Muscle layer of colon (tissue), 2 donors: Measurements from ENCODE around the gene SEZ6L.

Experiments used
- H3K27ac ChIP-seq: one replicate; pipeline ENCODE4 v1.7.0; 2013; ENCODE audit warnings: low read depth, mild to moderate bottlenecking, low read length, moderate library complexity
- H3K27me3 ChIP-seq, 2 donors: one replicate each; pipeline ENCODE4 v1.7.0; 2013; ENCODE audit warnings: low read length in 2 of 2, mild to moderate bottlenecking in 2 of 2; ENCODE audit not compliant: insufficient read depth in 2 of 2, control insufficient read depth in 1 of 2
- H3K36me3 ChIP-seq: one replicate; pipeline ENCODE4 v1.7.0; 2013; ENCODE audit warnings: mild to moderate bottlenecking, low read length; ENCODE audit not compliant: insufficient read depth
- H3K4me1 ChIP-seq: one replicate; pipeline ENCODE4 v1.7.0; 2013; ENCODE audit warnings: mild to moderate bottlenecking, low read length; ENCODE audit not compliant: insufficient read depth
- H3K4me3 ChIP-seq, 2 donors: one replicate each; pipeline ENCODE4 v1.7.0; 2013; ENCODE audit warnings: low read length in 2 of 2, low read depth in 1 of 2, mild to moderate bottlenecking in 1 of 2, moderate library complexity in 1 of 2
- H3K9ac ChIP-seq: one replicate; pipeline ENCODE4 v1.7.0; 2013; ENCODE audit warnings: low read length
- H3K9me3 ChIP-seq: one replicate; pipeline ENCODE4 v1.7.0; 2013; ENCODE audit warnings: mild to moderate bottlenecking, low read length
- donor health status: abdominal sarcoma.
- donor health status: Adenocarcinoma of cecum.

Gene SEZ6L

GRCh38 chr22:26345496-26345895 lies 176.2 kb downstream of the SEZ6L start:
- Histone ChIP-seq H3K9me3 (peaks cover 3% of the 10 kb centered on the region), H3K4me1 (no peaks in the 10 kb centered on the region), H3K27me3 (no peaks in the 10 kb centered on the region), H3K4me3 (no peak overlapping the region), H3K9ac (no peak overlapping the region), H3K36me3 (no peaks in the 10 kb centered on the region), H3K27ac (no peak overlapping the region)

DNA sequence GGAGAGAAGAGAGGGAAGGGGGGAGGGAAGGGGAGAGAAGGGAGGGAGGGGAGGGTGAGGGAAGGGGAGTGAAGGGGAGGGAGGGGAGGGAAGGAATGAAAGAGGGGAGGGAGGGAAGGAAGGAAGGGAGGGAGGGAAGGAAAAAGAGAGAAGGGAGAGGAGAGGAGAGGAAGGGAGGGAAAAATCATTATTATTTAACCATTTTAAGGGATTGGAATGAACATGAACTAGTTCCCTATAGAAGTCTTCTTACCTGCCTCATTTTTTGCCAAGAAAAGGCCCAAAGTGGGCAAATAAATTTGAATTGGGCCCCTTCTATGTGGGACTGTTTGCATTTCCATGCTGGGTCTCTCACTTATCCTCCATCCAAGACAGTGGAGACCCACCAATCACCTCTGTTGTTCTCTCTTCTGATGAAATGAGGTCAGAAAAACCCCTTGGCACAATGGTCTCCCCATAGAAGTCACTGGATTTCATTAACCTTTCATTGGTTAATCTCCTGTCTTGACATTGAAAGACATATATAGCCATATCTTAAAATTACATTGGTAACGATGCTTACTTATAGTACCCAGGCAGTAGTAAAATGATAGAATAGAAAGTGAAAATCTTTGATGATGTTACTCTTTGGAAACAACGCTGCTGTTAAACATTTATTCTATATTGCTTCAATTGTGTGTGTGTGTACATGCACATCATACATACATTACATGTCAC lies 179.7 kb downstream of the SEZ6L start:
- H3K9ac ChIP-seq = no peak overlapping the region
- no peak overlapping the region for H3K4me3 ChIP-seq
- peaks cover 3% of the 10 kb centered on the region for H3K9me3 ChIP-seq
- no peaks in the 10 kb centered on the region for H3K27me3 ChIP-seq
- H3K4me1 ChIP-seq = no peaks in the 10 kb centered on the region
- no peaks in the 10 kb centered on the region for H3K36me3 ChIP-seq
- H3K27ac ChIP-seq = no peak overlapping the region

GRCh38 chr22:26354707-26355106 lies 185.4 kb downstream of the SEZ6L start:
- Histone ChIP-seq H3K4me3 (no peak overlapping the region), H3K27ac (no peak overlapping the region), H3K9me3 (no peaks in the 10 kb centered on the region), H3K36me3 (no peaks in the 10 kb centered on the region), H3K27me3 (no peaks in the 10 kb centered on the region), H3K4me1 (no peaks in the 10 kb centered on the region), H3K9ac (no peak overlapping the region)

DNA sequence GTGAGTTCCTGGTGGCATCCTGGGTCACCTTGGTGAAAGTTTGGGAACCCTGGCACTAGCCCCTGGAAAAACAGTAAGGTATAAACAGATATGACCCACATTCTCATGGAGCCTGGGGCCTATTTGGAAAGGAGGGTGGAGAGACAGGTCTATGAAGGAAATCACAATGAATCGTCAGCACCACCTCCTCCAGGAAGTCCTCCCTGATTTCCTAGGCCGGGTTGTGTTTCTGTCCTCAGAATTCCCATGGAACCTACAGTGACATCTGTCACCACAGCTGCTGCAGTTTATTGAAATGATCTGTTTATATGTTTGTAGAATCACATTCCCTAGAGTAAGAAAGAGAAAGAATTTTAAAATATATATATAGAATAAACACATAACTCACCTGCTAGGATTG lies 188.0 kb downstream of the SEZ6L start:
- Histone ChIP-seq H3K9me3 (no peaks in the 10 kb centered on the region), H3K9ac (no peak overlapping the region), H3K4me3 (no peak overlapping the region), H3K27me3 (peaks cover 0 to 4% of the 10 kb centered on the region in 2 donors), H3K4me1 (no peaks in the 10 kb centered on the region), H3K27ac (no peak overlapping the region), H3K36me3 (no peaks in the 10 kb centered on the region)

DNA sequence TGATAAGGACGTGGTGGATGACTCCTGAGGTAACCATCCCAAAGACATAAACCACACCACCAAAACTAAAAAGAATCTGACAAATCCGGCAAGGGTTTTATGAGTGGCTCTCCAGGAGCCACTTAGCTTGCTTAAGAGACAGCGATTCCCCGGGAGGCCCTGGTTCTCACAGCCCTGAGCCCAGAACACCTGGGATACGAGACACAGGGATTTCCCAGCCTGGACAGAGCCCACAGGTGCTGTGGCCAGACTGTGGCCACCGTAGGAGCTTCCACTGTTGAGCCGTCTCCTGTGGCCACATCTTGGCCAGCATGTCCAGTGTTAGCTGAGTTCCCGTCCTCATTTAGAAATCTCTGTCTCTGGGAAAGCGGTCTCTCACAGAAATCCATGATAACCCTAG lies 188.6 kb downstream of the SEZ6L start:
- no peaks in the 10 kb centered on the region for H3K9me3 ChIP-seq
- H3K27ac ChIP-seq = no peak overlapping the region
- no peak overlapping the region for H3K9ac ChIP-seq
- H3K27me3 ChIP-seq = peaks cover 0 to 4% of the 10 kb centered on the region in 2 donors
- no peaks in the 10 kb centered on the region for H3K36me3 ChIP-seq
- H3K4me3 ChIP-seq = no peak overlapping the region
- H3K4me1 ChIP-seq = no peaks in the 10 kb centered on the region

GRCh38 chr22:26359156-26359555 lies 189.9 kb downstream of the SEZ6L start:
- H3K9ac ChIP-seq = no peak overlapping the region
- H3K27ac ChIP-seq = no peak overlapping the region
- H3K9me3 ChIP-seq = no peaks in the 10 kb centered on the region
- H3K4me1 ChIP-seq = no peaks in the 10 kb centered on the region
- H3K36me3 ChIP-seq = no peaks in the 10 kb centered on the region
- H3K4me3 ChIP-seq = no peak overlapping the region
- peaks cover 0 to 4% of the 10 kb centered on the region in 2 donors for H3K27me3 ChIP-seq

DNA sequence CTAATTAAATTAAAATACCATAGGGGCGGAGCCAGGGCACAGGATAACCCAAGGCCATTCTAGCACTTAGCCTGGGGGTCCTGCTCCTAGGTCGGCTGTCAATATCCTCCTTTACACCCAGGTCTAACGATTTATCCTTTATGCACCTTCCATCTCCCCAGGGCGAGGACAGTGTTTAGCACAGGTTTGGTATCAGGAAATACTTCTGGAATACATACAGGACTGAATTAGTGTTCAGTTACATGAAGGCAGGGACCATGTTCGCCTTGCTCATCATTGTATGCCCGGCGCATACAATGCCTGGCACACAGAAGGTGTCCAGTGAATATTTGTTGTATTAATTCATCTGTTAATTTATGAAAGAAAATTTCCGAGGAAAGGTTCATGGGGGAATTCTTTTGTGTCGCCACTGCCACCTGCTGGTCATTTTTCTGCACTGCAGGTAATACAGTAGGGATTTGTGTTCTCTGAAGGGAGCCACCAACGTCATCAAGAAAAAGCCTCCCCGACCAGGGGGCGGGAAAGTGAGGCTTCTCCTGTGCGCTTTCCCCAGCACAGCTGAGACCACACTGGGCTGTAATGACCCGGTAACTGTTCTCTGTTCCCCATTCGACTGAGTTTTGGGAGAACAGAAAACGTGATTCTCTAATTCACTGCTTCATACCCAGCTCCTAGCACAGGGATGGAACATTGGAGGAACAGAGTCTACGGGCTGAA lies 191.1 kb downstream of the SEZ6L start:
- H3K4me3 ChIP-seq = no peak overlapping the region
- H3K36me3 ChIP-seq = no peaks in the 10 kb centered on the region
- no peak overlapping the region for H3K9ac ChIP-seq
- H3K27ac ChIP-seq = no peak overlapping the region
- no peaks in the 10 kb centered on the region for H3K4me1 ChIP-seq
- H3K9me3 ChIP-seq = no peaks in the 10 kb centered on the region
- H3K27me3 ChIP-seq = peaks cover 0 to 4% of the 10 kb centered on the region in 2 donors

DNA sequence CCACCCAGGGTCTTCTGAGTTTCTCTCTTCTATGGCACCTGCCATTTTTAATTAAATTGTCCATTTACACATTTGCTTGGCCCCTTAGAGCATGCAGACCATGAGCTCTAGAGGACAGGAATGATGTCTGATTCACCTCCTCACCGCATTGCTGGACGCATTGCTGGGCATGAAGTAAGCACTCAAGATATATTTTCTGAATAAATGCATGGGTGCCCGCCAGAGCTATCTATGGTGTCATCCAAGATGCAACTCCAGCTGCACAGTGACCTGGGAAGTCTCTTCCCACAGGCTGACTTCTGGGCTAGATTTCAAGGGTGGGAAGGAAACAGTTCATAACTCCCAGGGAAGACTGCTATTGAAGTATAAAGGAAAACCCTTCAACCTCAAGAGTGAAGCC lies 193.2 kb downstream of the SEZ6L start:
- H3K9ac ChIP-seq = no peak overlapping the region

GRCh38 chr22:26364066-26365015 lies 195.1 kb downstream of the SEZ6L start:
- no peak overlapping the region for H3K27ac ChIP-seq
- no peak overlapping the region for H3K4me3 ChIP-seq
- H3K9ac ChIP-seq = no peak overlapping the region
- no peaks in the 10 kb centered on the region for H3K9me3 ChIP-seq
- H3K36me3 ChIP-seq = no peaks in the 10 kb centered on the region
- no peaks in the 10 kb centered on the region for H3K4me1 ChIP-seq
- H3K27me3 ChIP-seq = peaks cover 0 to 4% of the 10 kb centered on the region in 2 donors

More for the DNA sequence above, 193.2 kb downstream of the SEZ6L start:
- Histone ChIP-seq H3K27me3 (peaks cover 0 to 4% of the 10 kb centered on the region in 2 donors), H3K4me1 (no peaks in the 10 kb centered on the region), H3K4me3 (no peak overlapping the region), H3K27ac (no peak overlapping the region), H3K9me3 (no peaks in the 10 kb centered on the region), H3K36me3 (no peaks in the 10 kb centered on the region)

DNA sequence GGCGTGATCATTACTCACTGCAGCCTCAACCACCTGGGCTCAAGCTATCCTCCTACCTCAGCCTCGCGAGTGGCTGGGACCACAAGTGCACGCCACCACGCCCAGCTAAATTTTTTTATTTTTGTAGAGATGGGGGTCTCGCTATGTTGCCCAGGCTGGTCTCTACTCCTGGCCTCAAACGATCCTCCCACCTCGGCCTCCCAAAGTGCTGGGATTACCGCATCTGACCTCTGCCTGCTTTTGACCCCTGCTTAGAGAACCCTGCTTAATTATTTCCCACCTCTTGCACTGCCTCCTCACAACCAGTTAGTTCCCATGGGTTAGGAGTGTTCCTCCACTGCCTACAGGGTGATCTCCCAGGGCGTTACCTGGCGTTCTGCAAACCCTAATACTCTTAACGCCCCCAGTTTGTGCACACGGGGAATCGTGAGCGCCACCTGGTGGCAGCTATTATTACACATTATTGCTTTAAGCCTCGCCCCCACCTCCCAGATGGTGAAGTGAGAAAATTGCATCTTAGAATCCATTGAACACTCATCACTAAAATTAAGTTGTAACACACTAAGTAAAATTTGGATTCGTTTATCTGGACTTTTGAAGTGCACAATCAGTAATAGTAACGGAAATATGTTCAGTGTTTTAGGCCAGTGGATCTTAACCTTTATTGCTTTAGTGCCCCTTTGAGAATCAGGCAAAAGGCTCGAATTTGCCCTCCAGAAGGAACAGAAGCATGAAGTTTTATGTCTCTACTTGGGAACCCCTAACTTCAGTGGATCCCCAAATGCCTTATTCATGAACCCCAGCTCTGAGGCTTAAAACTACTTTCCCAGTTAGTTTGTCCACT lies 198.4 kb downstream of the SEZ6L start:
- no peaks in the 10 kb centered on the region for H3K4me1 ChIP-seq
- H3K27ac ChIP-seq = no peak overlapping the region
- H3K4me3 ChIP-seq = no peak overlapping the region
- no peak overlapping the region for H3K9ac ChIP-seq
- no peaks in the 10 kb centered on the region for H3K36me3 ChIP-seq
- no peaks in the 10 kb centered on the region for H3K27me3 ChIP-seq
- H3K9me3 ChIP-seq = no peaks in the 10 kb centered on the region
